Erythroblast (primary cell): Measurements from ENCODE around the gene HOXA2.

Experiments used
- GATA1 ChIP-seq: IDR thresholded peaks from 2 replicates; pipeline ENCODE4 v1.6.1; 2011; ENCODE audit warnings: low read depth, mild to moderate bottlenecking, control low read depth, low read length, moderate library complexity
- POLR2A ChIP-seq: IDR thresholded peaks from 2 replicates; pipeline ENCODE4 v1.6.1; 2011; ENCODE audit warnings: mild to moderate bottlenecking, low read length

DNA sequence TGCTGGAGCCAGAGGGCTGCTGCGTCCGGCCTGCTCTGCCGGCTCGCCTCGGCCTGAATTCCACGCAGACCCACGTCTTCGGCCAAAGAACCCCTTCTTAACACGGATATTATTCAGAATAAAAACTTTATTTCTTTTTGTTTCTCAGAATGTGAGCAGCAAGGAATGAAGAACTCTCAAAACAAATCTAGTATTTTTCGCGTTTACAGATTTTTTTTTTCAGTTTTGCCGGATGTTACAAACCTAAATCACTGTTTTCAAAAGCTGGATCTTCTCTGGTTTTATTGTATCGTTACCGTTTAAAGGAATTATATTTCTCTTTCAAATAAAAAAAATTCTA lies 4.4 kb upstream of the HOXA2 start:
- TF ChIP-seq POLR2A (no peak), GATA1 (no peak)
